DMS79 (cell line): Measurements from ENCODE around the gene TMEM97.

ENCODE experiments used
- DNase-seq: peaks from one replicate; lab custom pipeline; 2025; lab: John Stamatoyannopoulos, UW

TMEM97 gene

GRCh38 chr17:28365487-28365886, 46.5 kb downstream of the TMEM97 start:
- DNase-seq: no peak

GRCh38 chr17:28366605-28367004, 47.6 kb downstream of the TMEM97 start:
- DNase-seq: no peak

GRCh38 chr17:28367641-28368305, 48.8 kb downstream of the TMEM97 start:
- DNase-seq: no peak

- DNase-seq: no peak
These were observed 49.4 kb downstream of the TMEM97 start for GRCh38 chr17:28368306-28368831.

- DNase-seq: no peak
These were observed 50.1 kb downstream of the TMEM97 start for GRCh38 chr17:28368915-28369683.

- no peak for DNase-seq
These were observed 50.7 kb downstream of the TMEM97 start for GRCh38 chr17:28369684-28370034.

- no peak for DNase-seq
These were observed 51.2 kb downstream of the TMEM97 start, which contains the start of gene VTN for GRCh38 chr17:28370035-28370743. Gene VTN (minus strand): TSS chr17:28370307. CDS start chr17:28370203, 104 bp downstream.

GRCh38 chr17:28370744-28371103, 51.7 kb downstream of the TMEM97 start:
- DNase-seq: no peak

- DNase-seq: peak; percentile 88
These were observed 52.5 kb downstream of the TMEM97 start, which contains the start of gene SARM1 for GRCh38 chr17:28371245-28372202. Gene SARM1 (plus strand): TSS chr17:28371694. CDS start chr17:28372033, 339 bp downstream.

- no peak for DNase-seq
These were observed 53.4 kb downstream of the TMEM97 start for GRCh38 chr17:28372203-28372944.

- DNase-seq: no peak
These were observed 53.9 kb downstream of the TMEM97 start for GRCh38 chr17:28372945-28373274.
